Left ventricle myocardium superior (tissue), 1 donor: Measurements from ENCODE around the gene TSNAXIP1. TPM values are rescaled to one million over a fixed set of nuclear protein-coding genes. Genes with fewer than 3 reads are reported as not detected.
"Not testable (repeated sequence)": the region's sequence is repeated elsewhere in the genome, so short reads cannot be mapped to it uniquely, and the experiment has no call there.

Experiments used
- ATAC-seq: fragments of 200-7000 bp; cut with Tn5 transposase; one replicate; pipeline ENCODE4 v1.9.1; 2020; ENCODE audit warnings: mild to moderate bottlenecking, moderate library complexity
- DNase-seq: peaks from one replicate; pipeline ENCODE4 v3.0.0-alpha.2; 2020
- intact Hi-C: fragments of 100-400 bp; cut with micrococcal nuclease; formaldehyde crosslinking; loops from one replicate; pipeline ENCODE4 v1.11.0; 2022
- total RNA-seq: library from RNA; stranded (reverse); fragmentation: NEBNext Ultra II Directional; extraction: Animal tissue kit (Norgen Biotek cat#: 25700); gene quantifications from one replicate; pipeline ENCODE4 v1.2.1, GENCODE V29; 2021
- donor health status: DM: no; HTN: yes; CAD: no; lungs with severe emphysema.

Gene TSNAXIP1
- total RNA-seq, 1 donor from 2014 or later = 0.37 TPM

- ATAC-seq (no peak), DNase-seq (no peak)
- intact Hi-C loops = no loop called here
Observed at GRCh38 chr16:67825119-67825518, 18.4 kb downstream of the TSNAXIP1 start.

GRCh38 chr16:67825906-67826305, 19.2 kb downstream of the TSNAXIP1 start:
- ATAC-seq (no peak), DNase-seq (no peak)
- intact Hi-C loops = no loop called here

- intact Hi-C loops = no loop called here
- no peak for DNase-seq
Observed at GRCh38 chr16:67828651-67829050, 22.0 kb downstream of the TSNAXIP1 start.

GRCh38 chr16:67833030-67833414, 26.3 kb downstream of the TSNAXIP1 start:
- intact Hi-C loops = no loop called here
- DNase-seq (no peak), ATAC-seq (peak; percentile 5)

More at GRCh38 chr16:67828651-67829050, 22.0 kb downstream of the TSNAXIP1 start:
- no peak for ATAC-seq

GRCh38 chr16:67833415-67834241, 26.9 kb downstream of the TSNAXIP1 start:
- ATAC-seq (peak; percentile 99), DNase-seq (peak; percentile 97)
- intact Hi-C loops = no loop called here

GRCh38 chr16:67834242-67834614, 27.5 kb downstream of the TSNAXIP1 start:
- intact Hi-C loops = no loop called here
- DNase-seq = no peak
- no peak for ATAC-seq

GRCh38 chr16:67837190-67837589, 30.5 kb downstream of the TSNAXIP1 start:
- intact Hi-C loops, ATAC-seq, DNase-seq: not testable (repeated sequence)

- no peak for ATAC-seq
- no peak for DNase-seq
- intact Hi-C loops = no loop called here
Observed at GRCh38 chr16:67837811-67838210, 31.1 kb downstream of the TSNAXIP1 start.

GRCh38 chr16:67841198-67841815, 34.6 kb downstream of the TSNAXIP1 start:
- ATAC-seq (peak; percentile 1), DNase-seq (no peak)
- intact Hi-C loops = no loop called here

GRCh38 chr16:67841816-67842508, 35.3 kb downstream of the TSNAXIP1 start, which contains the start of gene THAP11:
TSS of gene THAP11 (plus strand) at chr16:67842320. CDS start at chr16:67842555, 235 bp downstream.
- DNase-seq (peak; percentile 95), ATAC-seq (peak; percentile 73)
- intact Hi-C loops = no loop called here

- ATAC-seq = peak; percentile 10
- DNase-seq = peak; percentile 69
- intact Hi-C loops = no loop called here
Observed at GRCh38 chr16:67842509-67843342, 36.0 kb downstream of the TSNAXIP1 start.

- ATAC-seq = no peak
- DNase-seq = peak; percentile 41
- intact Hi-C loops = no loop called here
Observed at GRCh38 chr16:67843343-67843765, 36.7 kb downstream of the TSNAXIP1 start.

GRCh38 chr16:67844497-67844896, 37.8 kb downstream of the TSNAXIP1 start:
- ATAC-seq (no peak), DNase-seq (no peak)
- intact Hi-C loops = no loop called here

GRCh38 chr16:67845291-67846062, 38.8 kb downstream of the TSNAXIP1 start:
- intact Hi-C loops = no loop called here

GRCh38 chr16:67846063-67846319, 39.3 kb downstream of the TSNAXIP1 start:
- ATAC-seq = no peak

More at GRCh38 chr16:67845291-67846062, 38.8 kb downstream of the TSNAXIP1 start:
- ATAC-seq (no peak), DNase-seq (no peak)

GRCh38 chr16:67846320-67847063, 39.8 kb downstream of the TSNAXIP1 start, which contains the start of gene NUTF2:
TSS of gene NUTF2 (plus strand) at chr16:67846933. CDS start at chr16:67865131, 18,198 bp downstream.
- ATAC-seq = peak; percentile 87
- peak; percentile 98 for DNase-seq
- intact Hi-C loops = no loop called here

More at GRCh38 chr16:67846063-67846319, 39.3 kb downstream of the TSNAXIP1 start:
- DNase-seq = no peak
- intact Hi-C loops = no loop called here

GRCh38 chr16:67847064-67847861, 40.6 kb downstream of the TSNAXIP1 start, which contains the start of gene CENPT:
TSS of gene CENPT (minus strand) at chr16:67847693. CDS start at chr16:67833859, 13,834 bp downstream.
- intact Hi-C loops = no loop called here
- ATAC-seq = peak; percentile 65

More at GRCh38 chr16:67847064-67847861, 40.6 kb downstream of the TSNAXIP1 start, which contains the start of gene CENPT:
- peak; percentile 84 for DNase-seq
